Measurements from ENCODE around the gene KLHL29. TPM values are rescaled to one million over a fixed set of nuclear protein-coding genes. Genes with fewer than 3 reads are reported as not detected.

The KLHL29 gene
- total RNA-seq, 1 donor from 2014 or later, result 2.2 TPM

DNA sequence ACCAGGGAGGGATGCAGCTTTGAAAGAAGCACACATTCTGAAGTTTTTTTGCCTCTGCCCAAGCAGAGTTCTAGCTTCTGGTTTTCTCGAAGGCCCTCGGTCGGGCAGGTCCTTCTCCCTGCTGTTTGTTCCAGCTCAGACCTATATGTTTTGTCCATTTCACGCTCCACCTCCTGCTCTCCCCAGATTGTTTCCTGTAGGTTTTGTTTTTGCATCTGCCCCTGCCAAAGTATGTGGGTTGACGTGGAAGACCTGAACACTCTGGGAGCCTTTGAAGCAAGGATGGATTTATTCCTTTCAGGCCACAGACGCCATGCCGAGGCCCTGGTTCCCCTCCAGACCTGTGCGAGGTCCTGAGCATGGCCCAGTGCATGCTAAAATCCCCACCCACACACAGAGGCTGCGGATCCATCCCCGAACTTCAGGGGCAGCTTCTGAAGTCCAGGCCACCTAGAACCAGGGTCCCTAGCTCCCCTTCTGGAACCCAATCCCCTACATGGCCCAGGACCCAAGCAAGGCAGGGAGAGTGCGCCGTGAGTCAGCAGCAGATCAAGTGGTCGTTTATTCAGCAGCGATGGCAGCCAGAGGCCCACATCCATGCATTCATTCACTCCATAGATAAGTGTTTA lies 205.4 kb downstream of the KLHL29 start:
- peak in 1 of 2 donors; percentile 17 for DNase-seq (ENCODE audit: low read depth in 2 of 2)

DNA sequence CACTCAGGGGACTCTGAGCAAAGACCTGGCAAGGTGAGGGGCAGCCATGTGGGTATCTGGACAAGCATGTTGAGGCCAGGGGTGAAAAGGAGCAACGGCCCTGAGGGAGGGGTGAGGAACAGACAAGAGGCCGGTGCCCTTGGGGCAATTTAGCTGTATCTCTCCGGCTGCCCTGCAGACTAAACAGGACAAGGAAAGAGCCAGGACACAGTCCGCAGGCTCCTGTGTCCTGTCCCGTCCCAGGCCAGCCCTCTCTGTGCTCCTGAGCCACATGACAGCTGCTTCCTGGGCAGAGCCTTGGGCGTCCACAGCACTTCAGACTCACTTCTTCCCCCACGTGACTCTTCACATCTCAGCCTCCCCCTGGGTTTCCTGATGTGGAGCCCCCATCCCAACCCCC lies 206.1 kb downstream of the KLHL29 start:
- no peak for DNase-seq (ENCODE audit: low read depth in 2 of 2)

DNA sequence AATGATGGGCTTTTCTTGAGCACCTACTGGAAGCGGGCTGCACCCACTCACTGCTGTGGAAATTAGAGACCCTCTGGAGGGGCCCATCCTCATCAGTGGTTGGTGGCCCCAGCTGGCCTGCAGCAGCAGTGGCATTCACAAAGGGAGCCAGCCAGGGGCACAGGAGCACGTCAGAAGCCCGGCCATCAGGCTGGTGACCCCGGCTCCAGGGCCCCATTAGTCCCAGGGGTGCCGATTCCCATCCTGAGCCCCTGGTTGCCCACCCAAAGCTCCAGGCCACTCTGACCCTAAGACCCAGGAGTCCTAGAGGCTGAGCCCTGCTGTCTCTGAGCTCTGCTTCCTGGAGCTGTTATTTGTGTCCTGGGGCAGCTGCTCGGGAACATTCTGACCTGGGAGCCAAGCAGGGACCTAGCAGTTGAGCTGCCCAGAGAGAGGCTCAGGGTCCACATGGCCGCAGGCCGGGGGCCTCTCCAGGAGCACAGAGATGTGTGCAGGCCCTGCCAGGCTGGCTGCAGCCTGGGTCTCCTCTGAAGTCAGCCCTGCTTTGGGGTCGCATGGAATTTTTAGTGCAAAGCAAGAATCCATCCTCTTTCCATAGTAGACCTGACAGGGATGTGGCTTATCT lies 207.2 kb downstream of the KLHL29 start:
- no peak for DNase-seq (ENCODE audit: low read depth in 2 of 2)

DNA sequence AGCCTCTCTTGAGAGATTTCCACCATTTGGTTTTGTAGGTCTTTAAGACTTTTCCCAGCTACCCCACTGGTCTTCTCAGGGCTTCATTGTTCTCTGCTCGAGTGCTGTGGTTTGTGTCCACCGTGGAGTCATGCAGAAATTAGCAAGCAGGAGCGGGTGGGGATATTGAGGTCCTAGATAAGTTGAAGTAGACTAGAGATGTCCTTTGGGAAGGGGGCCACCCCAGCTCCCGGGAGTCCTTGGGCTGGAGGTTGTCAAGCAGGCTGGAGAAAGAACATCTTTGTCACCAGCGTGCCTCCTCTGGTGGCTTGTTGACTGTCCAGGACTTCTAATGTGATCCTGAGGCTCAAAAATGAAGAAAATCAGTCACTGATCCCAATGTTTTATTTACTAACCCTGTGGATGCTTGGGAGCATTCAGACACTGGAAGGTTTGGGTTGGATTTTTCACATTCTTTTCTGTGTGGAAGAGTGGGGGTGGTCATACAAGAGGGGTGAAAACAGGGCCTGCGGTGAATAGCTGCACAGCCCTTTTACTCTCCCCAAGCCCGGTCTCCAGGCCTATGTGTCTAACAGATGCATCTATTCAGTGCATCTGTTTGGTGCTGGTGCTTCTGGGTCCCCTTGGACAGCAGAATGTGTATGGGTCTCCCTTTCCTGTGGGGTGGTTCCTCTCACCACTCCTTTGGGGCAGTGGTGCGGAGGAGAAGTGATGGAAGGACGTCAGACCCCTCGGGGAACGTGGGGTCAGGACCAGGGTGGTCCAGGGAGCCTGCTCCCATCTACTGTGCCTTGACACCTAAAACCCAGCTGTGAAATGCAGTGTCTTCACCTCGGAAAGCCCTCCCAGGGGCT lies 208.1 kb downstream of the KLHL29 start:
- no peak for DNase-seq (ENCODE audit: low read depth in 2 of 2)

GRCh38 chr2:23593752-23594459 lies 208.9 kb downstream of the KLHL29 start:
- DNase-seq (ENCODE audit: low read depth in 2 of 2), result peak in 1 of 2 donors; percentile 19

DNA sequence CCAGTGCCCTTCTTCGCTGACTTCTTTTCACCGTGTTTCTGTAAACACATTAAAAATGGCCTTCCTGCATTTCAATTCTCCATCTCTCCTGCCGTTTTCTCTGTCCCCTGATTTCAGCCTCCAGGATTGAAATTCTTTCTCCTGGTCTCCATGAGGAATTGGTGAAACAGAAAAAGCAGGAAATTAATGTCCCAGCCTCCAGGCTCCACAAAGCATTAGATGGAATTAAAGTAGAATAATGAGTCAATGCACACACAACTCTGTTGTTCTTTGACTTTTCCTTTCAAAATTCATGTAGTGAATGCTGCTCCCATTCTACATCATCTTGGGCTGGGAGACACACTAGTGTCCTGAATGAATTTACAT lies 209.5 kb downstream of the KLHL29 start:
- no peak for DNase-seq (ENCODE audit: low read depth in 2 of 2)

DNA sequence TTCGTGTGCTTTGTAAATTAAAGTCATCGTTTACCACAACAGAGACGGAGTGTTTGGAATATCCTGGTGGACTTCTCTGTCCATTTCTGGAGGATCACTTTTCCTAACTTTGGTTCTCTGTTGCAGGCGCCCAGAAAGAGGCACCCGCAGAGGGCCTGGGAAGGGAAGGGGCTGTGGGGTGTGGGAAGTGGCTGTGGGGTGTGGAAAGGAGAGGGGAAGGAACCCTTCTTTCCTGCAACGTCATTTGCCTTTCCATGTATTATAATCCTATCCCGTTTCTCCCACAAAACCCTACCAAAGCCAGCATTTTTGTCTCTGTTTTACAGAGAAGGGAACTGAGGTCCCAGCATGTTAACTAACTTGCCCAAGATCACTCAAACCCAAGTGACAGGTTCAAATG lies 210.0 kb downstream of the KLHL29 start:
- DNase-seq (ENCODE audit: low read depth in 2 of 2), result no peak

DNA sequence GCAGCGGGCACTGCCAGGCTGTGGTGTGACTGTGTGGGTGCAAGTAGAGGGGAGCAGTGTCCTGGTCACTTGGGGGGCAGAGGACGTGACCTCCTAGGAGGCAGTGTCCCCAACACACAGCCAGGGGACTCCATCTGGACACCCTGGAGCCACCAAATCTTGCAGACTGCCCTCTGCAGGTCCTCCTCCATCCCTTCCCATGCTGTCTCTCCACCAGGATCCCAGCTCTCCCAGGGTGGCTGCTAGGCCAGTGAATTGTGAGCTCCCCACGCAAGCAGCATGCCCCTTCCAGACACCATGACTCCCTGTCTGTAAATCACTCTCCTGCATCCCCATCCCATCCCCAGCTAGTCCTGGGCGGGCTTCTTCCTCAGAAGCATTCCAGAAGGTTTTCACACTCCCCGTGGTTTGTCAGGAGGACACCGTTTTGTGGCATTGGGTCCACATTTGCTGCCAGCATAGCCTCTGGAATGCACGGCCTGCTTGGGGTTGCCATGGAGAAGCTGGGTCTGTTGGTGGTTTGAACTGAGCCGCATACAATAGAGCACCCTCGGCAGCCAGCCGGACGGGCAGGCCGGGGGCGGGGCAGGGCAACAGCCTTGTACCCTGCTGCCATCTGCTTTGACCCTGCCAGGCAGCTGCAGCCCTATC lies 210.7 kb downstream of the KLHL29 start:
- DNase-seq (ENCODE audit: low read depth in 2 of 2), result no peak

GRCh38 chr2:23596316-23596885 lies 211.4 kb downstream of the KLHL29 start:
- DNase-seq (ENCODE audit: low read depth in 2 of 2), result no peak

- DNase-seq (ENCODE audit: low read depth in 2 of 2), result no peak
These were observed 212.7 kb downstream of the KLHL29 start for GRCh38 chr2:23597687-23598086.

GRCh38 chr2:23599006-23599405 lies 214.0 kb downstream of the KLHL29 start:
- DNase-seq (ENCODE audit: low read depth in 2 of 2), result no peak

DNA sequence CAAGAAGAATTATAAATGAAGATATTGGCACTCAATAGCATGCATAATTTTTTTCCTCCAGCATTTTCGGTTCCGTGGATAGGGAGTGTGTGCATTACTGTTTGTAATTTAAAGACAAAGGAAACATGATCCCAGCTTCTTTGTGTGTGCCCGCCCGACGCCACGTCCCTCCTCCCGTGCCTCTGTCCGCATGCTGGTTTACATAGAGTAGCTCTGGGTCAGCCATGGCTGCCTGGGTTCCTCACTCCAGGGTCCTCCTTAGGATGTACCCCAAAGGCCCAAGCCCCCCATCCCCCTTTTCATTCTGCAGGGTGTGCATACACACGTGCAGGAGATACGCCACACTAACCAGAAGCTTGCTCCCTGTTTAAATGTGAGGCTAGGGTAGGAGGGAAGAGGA lies 214.7 kb downstream of the KLHL29 start:
- DNase-seq (ENCODE audit: low read depth in 2 of 2), result no peak

GRCh38 chr2:23600346-23600745 lies 215.4 kb downstream of the KLHL29 start:
- DNase-seq (ENCODE audit: low read depth in 2 of 2), result no peak

- no peak for DNase-seq (ENCODE audit: low read depth in 2 of 2)
These were observed 216.5 kb downstream of the KLHL29 start for GRCh38 chr2:23601301-23601965.

GRCh38 chr2:23602116-23602515 lies 217.1 kb downstream of the KLHL29 start:
- DNase-seq (ENCODE audit: low read depth in 2 of 2), result no peak

DNA sequence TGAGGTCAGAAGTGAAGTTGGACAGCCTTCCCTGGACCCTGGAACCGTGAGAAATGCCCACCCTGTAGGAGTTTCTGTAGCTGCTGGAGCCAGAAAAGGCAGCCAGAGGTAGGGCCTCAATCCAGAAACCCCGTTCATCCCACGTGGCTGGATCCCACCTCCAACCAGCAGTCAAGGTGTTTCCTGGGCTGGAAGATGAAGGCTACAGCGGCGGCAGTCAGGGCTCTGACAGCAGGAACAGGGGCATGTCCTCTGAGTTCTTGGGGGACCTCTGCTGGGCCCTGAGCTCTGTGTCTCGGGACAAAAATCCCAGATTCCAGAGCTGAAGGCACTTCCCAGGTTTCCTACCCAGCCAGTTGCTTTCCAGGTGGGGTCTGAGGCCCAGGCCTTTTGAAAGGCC lies 218.2 kb downstream of the KLHL29 start:
- DNase-seq (ENCODE audit: low read depth in 2 of 2), result no peak

GRCh38 chr2:23603581-23603980 lies 218.6 kb downstream of the KLHL29 start:
- DNase-seq (ENCODE audit: low read depth in 2 of 2), result no peak

GRCh38 chr2:23604731-23605130 lies 219.8 kb downstream of the KLHL29 start:
- DNase-seq (ENCODE audit: low read depth in 2 of 2), result no peak

DNA sequence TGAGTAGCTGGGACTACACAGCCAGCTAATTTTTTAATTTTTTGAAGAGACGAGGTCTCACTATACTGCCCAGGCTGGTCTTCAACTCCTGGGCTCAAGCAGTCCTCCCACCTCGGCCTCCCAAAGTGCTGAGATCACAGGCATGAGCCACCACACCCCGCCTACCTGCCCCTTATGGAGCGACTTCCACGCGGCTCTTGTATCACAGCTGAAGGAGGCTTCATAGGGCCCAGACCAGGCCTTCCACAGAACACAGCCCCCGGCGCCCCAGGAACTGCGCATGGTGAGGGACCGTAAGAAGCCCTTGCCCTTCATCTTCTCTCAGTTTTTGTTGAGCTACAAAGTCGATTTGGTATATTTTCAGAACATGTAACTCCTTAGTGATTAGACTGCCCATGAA lies 220.3 kb downstream of the KLHL29 start:
- DNase-seq (ENCODE audit: low read depth in 2 of 2), result no peak

GRCh38 chr2:23606196-23606595 lies 221.2 kb downstream of the KLHL29 start:
- no peak for DNase-seq (ENCODE audit: low read depth in 2 of 2)

DNA sequence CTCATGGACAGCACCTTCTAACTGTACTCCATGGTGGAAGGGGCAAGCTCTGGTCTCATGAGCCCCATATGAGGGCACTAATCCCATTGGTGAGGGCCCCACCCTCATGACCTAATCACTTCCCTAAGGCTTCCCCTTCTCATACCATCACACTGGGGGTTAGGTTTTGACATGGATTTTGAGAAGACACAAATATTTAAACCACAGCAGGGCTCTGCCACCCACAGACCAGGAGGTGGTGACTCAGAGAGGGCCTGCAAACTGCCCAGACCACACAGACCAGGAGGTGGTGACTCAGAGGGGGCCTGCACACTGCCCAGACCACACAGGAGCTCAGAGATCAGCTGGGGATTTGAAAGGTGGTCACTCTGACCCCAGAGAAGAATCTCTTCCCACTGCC lies 222.0 kb downstream of the KLHL29 start:
- no peak for DNase-seq (ENCODE audit: low read depth in 2 of 2)
